ENCODE data around the gene ARIH2. TPM values are rescaled to one million over a fixed set of nuclear protein-coding genes. Genes with fewer than 3 reads are reported as not detected.
A peak's percentile ranks its signal among the peaks of the same experiment; 100 is the strongest.

Gene ARIH2
- total and polyA plus RNA-seq, 9 of the 15 experiments (the other 6 are each of a cell fraction or from before 2014, with no cell fraction given), result 27.0 to 120 (median 108) TPM

- TF ChIP-seq, protein P1, sequence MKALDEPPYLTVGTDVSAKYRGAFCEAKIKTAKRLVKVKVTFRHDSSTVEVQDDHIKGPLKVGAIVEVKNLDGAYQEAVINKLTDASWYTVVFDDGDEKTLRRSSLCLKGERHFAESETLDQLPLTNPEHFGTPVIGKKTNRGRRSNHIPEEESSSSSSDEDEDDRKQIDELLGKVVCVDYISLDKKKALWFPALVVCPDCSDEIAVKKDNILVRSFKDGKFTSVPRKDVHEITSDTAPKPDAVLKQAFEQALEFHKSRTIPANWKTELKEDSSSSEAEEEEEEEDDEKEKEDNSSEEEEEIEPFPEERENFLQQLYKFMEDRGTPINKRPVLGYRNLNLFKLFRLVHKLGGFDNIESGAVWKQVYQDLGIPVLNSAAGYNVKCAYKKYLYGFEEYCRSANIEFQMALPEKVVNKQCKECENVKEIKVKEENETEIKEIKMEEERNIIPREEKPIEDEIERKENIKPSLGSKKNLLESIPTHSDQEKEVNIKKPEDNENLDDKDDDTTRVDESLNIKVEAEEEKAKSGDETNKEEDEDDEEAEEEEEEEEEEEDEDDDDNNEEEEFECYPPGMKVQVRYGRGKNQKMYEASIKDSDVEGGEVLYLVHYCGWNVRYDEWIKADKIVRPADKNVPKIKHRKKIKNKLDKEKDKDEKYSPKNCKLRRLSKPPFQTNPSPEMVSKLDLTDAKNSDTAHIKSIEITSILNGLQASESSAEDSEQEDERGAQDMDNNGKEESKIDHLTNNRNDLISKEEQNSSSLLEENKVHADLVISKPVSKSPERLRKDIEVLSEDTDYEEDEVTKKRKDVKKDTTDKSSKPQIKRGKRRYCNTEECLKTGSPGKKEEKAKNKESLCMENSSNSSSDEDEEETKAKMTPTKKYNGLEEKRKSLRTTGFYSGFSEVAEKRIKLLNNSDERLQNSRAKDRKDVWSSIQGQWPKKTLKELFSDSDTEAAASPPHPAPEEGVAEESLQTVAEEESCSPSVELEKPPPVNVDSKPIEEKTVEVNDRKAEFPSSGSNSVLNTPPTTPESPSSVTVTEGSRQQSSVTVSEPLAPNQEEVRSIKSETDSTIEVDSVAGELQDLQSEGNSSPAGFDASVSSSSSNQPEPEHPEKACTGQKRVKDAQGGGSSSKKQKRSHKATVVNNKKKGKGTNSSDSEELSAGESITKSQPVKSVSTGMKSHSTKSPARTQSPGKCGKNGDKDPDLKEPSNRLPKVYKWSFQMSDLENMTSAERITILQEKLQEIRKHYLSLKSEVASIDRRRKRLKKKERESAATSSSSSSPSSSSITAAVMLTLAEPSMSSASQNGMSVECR (CRISPR knock-in tag; IDR thresholded peaks at IDR 0.05), result 0 out of 2 replicates have a peak, but pooled peaks have one; percentile 46
Measured at GRCh38 chr3:49020330-49021212, 101.9 kb downstream of the ARIH2 start (continued).

- peaks cover 10 to 68% of the 10 kb centered on the region in 2 experiments; a peak in 4 of 5 replicates for H3K4me1 ChIP-seq (replicated peaks in 1 of 2; ENCODE audit: control insufficient read depth in 2 of 2, insufficient read depth in 2 of 2, low read length in 2 of 2)
- ChIA-PET CTCF (ENCODE audit: low intra/inter-chr PET ratio) (no interaction called here), POLR2A (interaction anchor here (0.7 to 8.4 kb wide), 10 partner anchors 8 to 281 kb away, joined by 3 to 104 read pairs (median 6); partner anchors contain the start of genes ARIH2, QRICH1 and WDR6)
- peak; percentile 94 for FAIRE-seq
- peak in 2 of 4 experiments; percentile 89 to 98 for DNase-seq (ENCODE audit: extremely low read depth in 1 of 4, low spot score in 3 of 4)
- intact Hi-C loops (cut with micrococcal nuclease) (loop anchor here (10.0 kb wide), 1 partner anchor 143 kb away; the partner anchor contains the start of gene CCDC71), in situ Hi-C loops (cut with MboI) (no loop called here)
- H3K36me3 ChIP-seq (ENCODE audit: control insufficient read depth, insufficient read depth, low read length), result peaks cover 42% of the 10 kb centered on the region; the same call in 2 of the 3 replicates
- H3K27ac ChIP-seq (ENCODE audit: extremely low read depth, low read depth, low read length), result peak overlapping the region; percentile 99
- peak overlapping the region; percentile 74 for H3K4me3 ChIP-seq
- H3K27me3 ChIP-seq (ENCODE audit: control insufficient read depth in 2 of 2, insufficient read depth in 2 of 2, low read length in 2 of 2), result no peaks in the 10 kb centered on the region
- H3K4me2 ChIP-seq (ENCODE audit: insufficient read depth, low read length), result peak overlapping the region; percentile 92
- peaks cover 82% of the 10 kb centered on the region for H3K79me2 ChIP-seq (ENCODE audit: control insufficient read depth, insufficient read depth, low read length)
- peaks cover 9% of the 10 kb centered on the region for H3K9me1 ChIP-seq (ENCODE audit: control insufficient read depth, insufficient read depth, low read length)
- no peaks in the 10 kb centered on the region for H3K9me3 ChIP-seq (replicated peaks; ENCODE audit: control insufficient read depth, insufficient read depth, low read depth, low read length)
- peaks cover 19% of the 10 kb centered on the region for H4K20me1 ChIP-seq (replicated peaks; ENCODE audit: control insufficient read depth, insufficient read depth, low read length)
- no TSS peak for BruUV-seq (replicated peaks)
- under 1% methylated on average over 38 of the region's 60 CpGs for WGBS (ENCODE audit: insufficient coverage, low coverage, missing lambda C conversion rate)
- H2AFZ ChIP-seq (ENCODE audit: low read depth, low read length), result peak overlapping the region; percentile 72
- peak; percentile 62 for ATAC-seq
- peak overlapping the region; percentile 98 to 99 for H3K9ac ChIP-seq (ENCODE audit: insufficient read depth in 1 of 2, low read depth in 2 of 2, low read length in 2 of 2)
- TF ChIP-seq ZEB2 (IDR thresholded peaks at IDR 0.05) (peak; percentile 80), ZBTB11 (CRISPR knock-in tag; IDR thresholded peaks at IDR 0.05) (no peak), ATF6 (CRISPR knock-in tag; IDR thresholded peaks at IDR 0.05) (peak; percentile 5; the same call in 1 of the 2 replicates), SAP30 (IDR thresholded peaks at IDR 0.05; ENCODE audit: borderline replicate concordance, insufficient read depth, low read depth, low read length, poor library complexity, severe bottlenecking) (peak; percentile 54)
Measured at GRCh38 chr3:49021213-49021812, 102.7 kb downstream of the ARIH2 start.
